NCI-H146 treated with DMSO at 0.1 percent for 48 hours (cell line): ENCODE data around the gene CENPK.
"Not testable (repeated sequence)": the region's sequence is repeated elsewhere in the genome, so short reads cannot be mapped to it uniquely, and the experiment has no call there.

Experiments
- DNase-seq: peaks from one replicate; lab custom pipeline; 2025; ENCODE audit not compliant: unreplicated experiment; lab: John Stamatoyannopoulos, UW

Gene CENPK

GRCh38 chr5:65562731-65563701, at the start of gene CENPK, which contains the start of gene PPWD1:
CENPK (minus strand) TSS chr5:65563168; CDS start chr5:65554907, 8,261 bp downstream.
PPWD1 (plus strand) TSS chr5:65563296; CDS start chr5:65563311, 15 bp downstream.
- DNase-seq = peak; percentile 93

- DNase-seq = no peak
These were observed 49.4 kb upstream of the CENPK start for GRCh38 chr5:65612298-65612907.

- peak; percentile 29 for DNase-seq
These were observed 48.6 kb upstream of the CENPK start for GRCh38 chr5:65611524-65611923.

- not testable (repeated sequence) for DNase-seq
These were observed 38.8 kb upstream of the CENPK start for GRCh38 chr5:65601761-65602160.

GRCh38 chr5:65588694-65589093, 25.7 kb upstream of the CENPK start:
- DNase-seq = no peak

GRCh38 chr5:65577141-65577540, 14.2 kb upstream of the CENPK start:
- no peak for DNase-seq

GRCh38 chr5:65570598-65571226, 7.7 kb upstream of the CENPK start:
- DNase-seq = no peak

- no peak for DNase-seq
These were observed 3.5 kb upstream of the CENPK start for GRCh38 chr5:65566505-65566904.

GRCh38 chr5:65563777-65564176, 809 bp upstream of the CENPK start:
- peak; percentile 36 for DNase-seq

- no peak for DNase-seq
These were observed 6.2 kb downstream of the CENPK start for GRCh38 chr5:65556718-65557117.

GRCh38 chr5:65556181-65556580, 6.8 kb downstream of the CENPK start:
- DNase-seq = no peak

GRCh38 chr5:65555287-65555686, 7.7 kb downstream of the CENPK start:
- DNase-seq = no peak

- no peak for DNase-seq
These were observed 9.0 kb downstream of the CENPK start for GRCh38 chr5:65553941-65554340.

- DNase-seq = no peak
These were observed 14.7 kb downstream of the CENPK start for GRCh38 chr5:65548281-65548680.

GRCh38 chr5:65546141-65546540, 16.8 kb downstream of the CENPK start:
- DNase-seq = no peak

- no peak for DNase-seq
These were observed 18.5 kb downstream of the CENPK start for GRCh38 chr5:65544473-65544872.

- DNase-seq = no peak
These were observed 23.1 kb downstream of the CENPK start for GRCh38 chr5:65539827-65540226.

GRCh38 chr5:65535529-65535987, 27.4 kb downstream of the CENPK start:
- no peak for DNase-seq

- DNase-seq = no peak
These were observed 32.1 kb downstream of the CENPK start for GRCh38 chr5:65530904-65531303.

- DNase-seq = no peak
These were observed 37.2 kb downstream of the CENPK start for GRCh38 chr5:65525726-65526125.

GRCh38 chr5:65512170-65512937, 50.6 kb downstream of the CENPK start:
- no peak for DNase-seq
